SK-N-SH (cell line): ENCODE results near the gene ZFP36L1. TPM values are rescaled to one million over a fixed set of nuclear protein-coding genes. Genes with fewer than 3 reads are reported as not detected.
A peak's percentile ranks its signal among the peaks of the same experiment; 100 is the strongest.

Source experiments
- CTCF ChIA-PET: fragments of 300-600, 350-600 bp; formaldehyde crosslinking; extraction: SDS; loops from one replicate; lab custom pipeline; 2021; lab: Yijun Ruan, JAX
- POLR2A ChIA-PET: fragments of 350-600 bp; sonication (Branson Sonifier 250); formaldehyde crosslinking; extraction: SDS; loops from one replicate; lab custom pipeline; 2020; ENCODE audit warnings: antibody characterized with exemption, inconsistent platforms; lab: Yijun Ruan, JAX
- DNase-seq: peaks from one replicate; pipeline ENCODE4 v3.0.0; 2012
- H2AFZ ChIP-seq: fragments of 200-600 bp; sonication (generic); 2 replicates; pipeline ENCODE4 v1.8.1; 2016; ENCODE audit warnings: antibody characterized with exemption, mild to moderate bottlenecking, low read depth
- H3F3A ChIP-seq: fragments of 200-600 bp; sonication (generic); replicated peaks from 2 replicates; pipeline ENCODE3; 2016; ENCODE audit warnings: antibody characterized with exemption, mild to moderate bottlenecking; ENCODE audit not compliant: insufficient read depth
- H3K27ac ChIP-seq, 2 experiments: fragments of 200-500 bp in 1 of 2; fragments of 200-600 bp in 1 of 2; sonication (Bioruptor generic) in 1 of 2; sonication (generic), shearing (Covaris generic) in 1 of 2; 2 replicates each; pipeline versions ENCODE4 v1.5.1 to v1.6.1; 2014 to 2016; ENCODE audit warnings: low read depth in 2 of 2, inconsistent platforms in 1 of 2, low read length in 1 of 2, mild to moderate bottlenecking in 1 of 2, mixed read lengths in 1 of 2
- H3K27me3 ChIP-seq: fragments of 200-600 bp; sonication (generic), shearing (Covaris generic); 2 replicates; pipeline ENCODE4 v1.6.1; 2016; ENCODE audit warnings: mixed run types; ENCODE audit not compliant: insufficient read depth
- H3K36me3 ChIP-seq, 2 experiments: fragments of 200-500 bp in 1 of 2; fragments of 200-600 bp in 1 of 2; sonication (Bioruptor generic) in 1 of 2; sonication (generic) in 1 of 2; replicated peaks in 1 of 2; 2 replicates each; pipeline versions ENCODE3 to v1.5.1; 2014 to 2016; ENCODE audit warnings: low read length in 1 of 2, mild to moderate bottlenecking in 1 of 2; ENCODE audit not compliant: insufficient read depth in 2 of 2, control insufficient read depth in 1 of 2
- H3K4me1 ChIP-seq, 2 experiments: fragments of 200-500 bp in 1 of 2; fragments of 200-600 bp in 1 of 2; sonication (Bioruptor generic) in 1 of 2; sonication (generic), shearing (Covaris generic) in 1 of 2; 2 replicates each; pipeline versions ENCODE4 v1.5.1 to v1.6.1; 2014 to 2016; ENCODE audit warnings: low read depth in 1 of 2, low read length in 1 of 2, mixed run types in 1 of 2; ENCODE audit not compliant: insufficient read depth in 2 of 2, control insufficient read depth in 1 of 2
- H3K4me2 ChIP-seq: fragments of 200-600 bp; sonication (generic), shearing (Covaris generic); 2 replicates; pipeline ENCODE4 v1.6.1; 2017; ENCODE audit warnings: mixed run types
- H3K4me3 ChIP-seq, 2 experiments: fragments of 200-500 bp in 1 of 2; fragments of 200-600 bp in 1 of 2; sonication (Bioruptor generic) in 1 of 2; sonication (generic), shearing (Covaris generic) in 1 of 2; 2 replicates each; pipeline versions ENCODE4 v1.5.1 to v1.8.1; 2014 to 2016; ENCODE audit warnings: low read depth in 2 of 2, inconsistent platforms in 1 of 2, low read length in 1 of 2, mild to moderate bottlenecking in 1 of 2, mixed read lengths in 1 of 2, moderate library complexity in 1 of 2
- H3K79me2 ChIP-seq: fragments of 200-600 bp; sonication (generic); 2 replicates; pipeline ENCODE4 v1.8.1; 2017; ENCODE audit warnings: mild to moderate bottlenecking; ENCODE audit not compliant: insufficient read depth
- H3K9ac ChIP-seq: fragments of 200-600 bp; sonication (generic); 2 replicates; pipeline ENCODE4 v1.6.1; 2017; ENCODE audit warnings: mixed run types
- H3K9me2 ChIP-seq: fragments of 200-600 bp; sonication (generic); 2 replicates; pipeline ENCODE4 v1.6.1; 2017; ENCODE audit warnings: mixed run types
- H3K9me3 ChIP-seq: fragments of 200-600 bp; sonication (generic); 2 replicates; pipeline ENCODE4 v1.6.1; 2017; ENCODE audit warnings: mixed run types, mild to moderate bottlenecking, moderate library complexity
- H4K20me1 ChIP-seq: fragments of 200-600 bp; sonication (generic); 2 replicates; pipeline ENCODE4 v1.6.1; 2017; ENCODE audit warnings: mild to moderate bottlenecking, mixed run types; ENCODE audit not compliant: insufficient read depth
- CHD2 ChIP-seq: fragments of 150-350 bp; IDR thresholded peaks from 2 replicates; pipeline ENCODE4 v1.6.1; 2018; ENCODE audit warnings: low read length; ENCODE audit not compliant: partially characterized antibody
- ELF1 ChIP-seq: IDR thresholded peaks from 2 replicates; pipeline ENCODE4 v1.4.0; 2012
- EZH2phosphoT487 ChIP-seq: fragments of 200-600 bp; sonication (generic); IDR thresholded peaks from 2 replicates; pipeline ENCODE4 v1.6.1; 2017; ENCODE audit warnings: low read depth, mixed run types, mild to moderate bottlenecking, antibody characterized with exemption, moderate library complexity, borderline replicate concordance
- FOSL2 ChIP-seq: IDR thresholded peaks from 2 replicates; pipeline ENCODE4 v1.4.0; 2012; ENCODE audit warnings: low read depth, mild to moderate bottlenecking, moderate library complexity, borderline replicate concordance
- FOXM1 ChIP-seq: IDR thresholded peaks from 2 replicates; pipeline ENCODE4 v1.4.0; 2012; ENCODE audit warnings: low read depth, mild to moderate bottlenecking
- GATA2 ChIP-seq: sonication (generic); formaldehyde crosslinking; IDR thresholded peaks from 2 replicates; pipeline ENCODE4 v1.5.0; 2020; ENCODE audit warnings: mild to moderate bottlenecking, missing genetic modification reagents
- JUND ChIP-seq: IDR thresholded peaks from 2 replicates; pipeline ENCODE4 v1.4.0; 2012
- MEF2A ChIP-seq: IDR thresholded peaks from 2 replicates; pipeline ENCODE4 v1.4.0; 2012; ENCODE audit warnings: low read depth, borderline replicate concordance
- NFIC ChIP-seq: IDR thresholded peaks from 2 replicates; pipeline ENCODE4 v1.4.0; 2012; ENCODE audit warnings: borderline replicate concordance
- NRF1 ChIP-seq: IDR thresholded peaks from 2 replicates; pipeline ENCODE4 v1.6.1; 2012; ENCODE audit warnings: low read depth, mild to moderate bottlenecking, low read length
- POLR2AphosphoS5 ChIP-seq: IDR thresholded peaks from 2 replicates; pipeline ENCODE4 v1.6.1; 2012; ENCODE audit warnings: low read depth, low read length
- RAD21 ChIP-seq: IDR thresholded peaks from 2 replicates; pipeline ENCODE4 v1.6.1; 2012; ENCODE audit warnings: mild to moderate bottlenecking, low read length
- RCOR1 ChIP-seq: fragments of 150-350 bp; IDR thresholded peaks from 2 replicates; pipeline ENCODE4 v1.6.1; 2017; ENCODE audit warnings: antibody characterized with exemption, low read length
- RFX5 ChIP-seq: IDR thresholded peaks from 2 replicates; pipeline ENCODE4 v1.6.1; 2012; ENCODE audit warnings: mild to moderate bottlenecking, improper control_type of control experiment, low read length
- SIN3A ChIP-seq: IDR thresholded peaks from 2 replicates; pipeline ENCODE4 v1.6.1; 2012; ENCODE audit warnings: low read depth, mild to moderate bottlenecking, low read length, moderate library complexity, borderline replicate concordance
- SMC3 ChIP-seq: IDR thresholded peaks from 2 replicates; pipeline ENCODE4 v1.6.1; 2012; ENCODE audit warnings: low read depth, low read length, improper control_type of control experiment
- TAF1 ChIP-seq: IDR thresholded peaks from 2 replicates; pipeline ENCODE4 v1.6.1; 2012; ENCODE audit warnings: low read depth, mild to moderate bottlenecking, low read length, moderate library complexity, borderline replicate concordance
- TCF12 ChIP-seq: IDR thresholded peaks from 2 replicates; pipeline ENCODE4 v1.4.0; 2012
- YY1 ChIP-seq: IDR thresholded peaks from 2 replicates; pipeline ENCODE4 v1.4.0; 2012; ENCODE audit warnings: low read depth, mild to moderate bottlenecking
- WGBS: methylation state at CpG from one replicate; pipeline ENCODE4 v1.1.6; 2017; ENCODE audit warnings: low lambda C conversion rate; 5-methylcytosine and 5-hydroxymethylcytosine counted together
- polyA plus RNA-seq, 3 experiments: library from polyadenylated mRNA; depleted of rRNA; stranded (reverse); fragments of >200 nt; gene quantifications; 2 replicates each; pipeline ENCODE4 v1.2.3, GENCODE V29; 2012
- TF ChIP-seq, protein P1 (sequence below): IDR thresholded peaks from 2 replicates; pipeline ENCODE4 v1.4.0; 2012; ENCODE audit warnings: low read depth, borderline replicate concordance
- TF ChIP-seq, protein P2 (sequence below): fragments of 200-600 bp; sonication (generic); IDR thresholded peaks from 2 replicates; pipeline ENCODE4 v1.6.1; 2017; ENCODE audit warnings: antibody characterized with exemption, mild to moderate bottlenecking, moderate library complexity
- TF ChIP-seq, protein P3 (sequence below): IDR thresholded peaks from 2 replicates; pipeline ENCODE4 v1.4.0; 2012; ENCODE audit warnings: low read depth, borderline replicate concordance

The ZFP36L1 gene
- polyA plus RNA-seq, 1 of the 3 experiments (the other 2 are of a cell fraction): 16.5 TPM

DNA sequence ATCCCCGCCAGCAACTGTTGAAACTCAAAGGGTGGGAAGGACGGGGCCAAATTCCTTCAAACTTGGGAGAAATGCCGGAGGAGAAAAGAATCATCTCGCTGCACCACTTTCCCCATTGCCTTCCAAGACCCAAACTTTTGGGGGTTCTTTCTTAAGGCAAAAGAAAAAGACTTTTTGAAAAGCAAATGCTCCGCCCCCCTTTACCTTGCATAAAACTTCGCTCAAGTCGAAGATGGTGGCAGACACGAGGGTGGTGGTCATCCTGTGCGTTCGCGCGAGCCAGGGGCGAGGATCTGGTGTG is 239 bp downstream of the ZFP36L1 start:
- ChIA-PET CTCF (interaction anchor here (1.3 to 1.6 kb wide), 2 partner anchors 24 to 137 kb away, joined by 3 to 5 read pairs; no protein-coding TSS in a partner anchor), POLR2A (no interaction called here)
- Histone ChIP-seq H3K27ac (peak overlapping the region; percentile 68 to 99), H3K36me3 (peaks cover 3% of the 10 kb centered on the region in 2 experiments), H3K9me2 (no peaks in the 10 kb centered on the region), H4K20me1 (no peaks in the 10 kb centered on the region), H3F3A (peaks cover 53% of the 10 kb centered on the region), H3K9ac (peak overlapping the region; percentile 44; the same call in 1 of the 2 replicates), H3K9me3 (no peaks in the 10 kb centered on the region), H3K4me1 (peaks cover 10 to 29% of the 10 kb centered on the region in 2 experiments), H3K79me2 (peaks cover 25% of the 10 kb centered on the region), H2AFZ (no peak overlapping the region), H3K4me2 (peak overlapping the region; percentile 21; the same call in 1 of the 2 replicates), H3K27me3 (no peaks in the 10 kb centered on the region), H3K4me3 (peak overlapping the region; percentile 37 to 52; a peak in 3 of 4 replicates)
- DNase-seq: no peak
- TF ChIP-seq, protein P1, sequence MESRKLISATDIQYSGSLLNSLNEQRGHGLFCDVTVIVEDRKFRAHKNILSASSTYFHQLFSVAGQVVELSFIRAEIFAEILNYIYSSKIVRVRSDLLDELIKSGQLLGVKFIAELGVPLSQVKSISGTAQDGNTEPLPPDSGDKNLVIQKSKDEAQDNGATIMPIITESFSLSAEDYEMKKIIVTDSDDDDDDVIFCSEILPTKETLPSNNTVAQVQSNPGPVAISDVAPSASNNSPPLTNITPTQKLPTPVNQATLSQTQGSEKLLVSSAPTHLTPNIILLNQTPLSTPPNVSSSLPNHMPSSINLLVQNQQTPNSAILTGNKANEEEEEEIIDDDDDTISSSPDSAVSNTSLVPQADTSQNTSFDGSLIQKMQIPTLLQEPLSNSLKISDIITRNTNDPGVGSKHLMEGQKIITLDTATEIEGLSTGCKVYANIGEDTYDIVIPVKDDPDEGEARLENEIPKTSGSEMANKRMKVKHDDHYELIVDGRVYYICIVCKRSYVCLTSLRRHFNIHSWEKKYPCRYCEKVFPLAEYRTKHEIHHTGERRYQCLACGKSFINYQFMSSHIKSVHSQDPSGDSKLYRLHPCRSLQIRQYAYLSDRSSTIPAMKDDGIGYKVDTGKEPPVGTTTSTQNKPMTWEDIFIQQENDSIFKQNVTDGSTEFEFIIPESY: no peak
- no peak for TF ChIP-seq TAF1
- TF ChIP-seq MEF2A: no peak
- TF ChIP-seq CHD2: no peak
- no peak for TF ChIP-seq SIN3A
- no peak for TF ChIP-seq GATA2
- no peak for TF ChIP-seq SMC3
- TF ChIP-seq RCOR1: no peak
- TF ChIP-seq NRF1: no peak
- no peak for TF ChIP-seq NFIC
- WGBS: 82% methylated on average over 13 of the region's 13 CpGs

DNA sequence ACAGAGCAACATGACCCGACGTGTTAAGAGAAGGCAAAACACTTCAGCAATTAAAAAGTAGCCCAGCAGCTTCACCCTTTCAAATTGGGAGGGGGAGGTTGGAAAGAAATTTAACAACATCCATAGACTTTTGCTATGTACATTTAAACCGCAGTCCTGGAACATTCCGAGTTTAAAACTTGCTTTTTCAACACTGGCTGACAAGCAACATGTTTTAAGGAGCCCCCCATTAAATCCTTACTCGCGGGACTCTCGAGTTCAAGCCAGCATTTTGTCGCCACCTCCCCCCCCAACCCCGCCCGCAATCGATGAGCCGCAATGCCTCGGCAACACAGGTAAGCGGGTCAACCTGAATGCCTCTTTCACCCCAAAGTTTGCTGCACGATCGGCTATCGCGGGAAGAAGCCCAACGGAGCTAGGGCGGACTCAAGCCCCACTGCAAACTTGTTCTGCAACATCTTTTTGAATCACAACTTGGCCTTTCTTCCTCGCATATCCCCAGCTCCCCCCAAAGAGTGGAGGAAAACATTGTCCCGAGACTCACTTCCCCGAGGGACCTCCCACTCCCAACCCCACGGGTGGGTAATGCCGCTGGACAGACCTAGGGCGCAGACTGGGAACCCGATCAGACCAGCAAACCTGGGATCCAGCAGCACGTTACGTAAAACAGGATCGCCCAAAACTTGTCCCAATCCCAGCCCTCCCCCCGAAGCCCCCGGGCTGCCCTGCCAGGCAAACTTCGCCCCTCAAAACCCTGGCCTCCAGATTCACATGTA is 777 bp downstream of the ZFP36L1 start:
- no peaks in the 10 kb centered on the region for H3K27me3 ChIP-seq
- POLR2A ChIA-PET: no interaction called here
- H2AFZ ChIP-seq: no peak overlapping the region
- peaks cover 10 to 29% of the 10 kb centered on the region in 2 experiments for H3K4me1 ChIP-seq
- CTCF ChIA-PET: interaction anchor here (1.1 to 10.4 kb wide), 7 partner anchors 18 to 551 kb away, joined by 3 to 160 read pairs (median 3); no protein-coding TSS in a partner anchor
- peak overlapping the region; percentile 44; the same call in 1 of the 2 replicates for H3K9ac ChIP-seq
- H3K36me3 ChIP-seq: peaks cover 3% of the 10 kb centered on the region in 2 experiments
- peak overlapping the region; percentile 68 for H3K4me2 ChIP-seq
- no peaks in the 10 kb centered on the region for H4K20me1 ChIP-seq
- no peaks in the 10 kb centered on the region for H3K9me3 ChIP-seq
- H3K4me3 ChIP-seq: peak overlapping the region; percentile 46 to 52; a peak in 3 of 4 replicates
- H3K79me2 ChIP-seq: peaks cover 25% of the 10 kb centered on the region
- H3F3A ChIP-seq: peaks cover 54% of the 10 kb centered on the region
- 73% methylated on average over 32 of the region's 33 CpGs for WGBS
- no peak for DNase-seq
- H3K9me2 ChIP-seq: no peaks in the 10 kb centered on the region
- peak overlapping the region; percentile 68 to 99 for H3K27ac ChIP-seq
- TF ChIP-seq CHD2 (no peak), NFIC (no peak), RFX5 (no peak), FOSL2 (no peak), EZH2phosphoT487 (no peak), YY1 (no peak), RAD21 (no peak), TCF12 (no peak), ELF1 (no peak), SMC3 (no peak), JUND (no peak), FOXM1 (no peak), MEF2A (no peak), POLR2AphosphoS5 (no peak)
- TF ChIP-seq, protein P1: no peak
- TF ChIP-seq, protein P2, sequence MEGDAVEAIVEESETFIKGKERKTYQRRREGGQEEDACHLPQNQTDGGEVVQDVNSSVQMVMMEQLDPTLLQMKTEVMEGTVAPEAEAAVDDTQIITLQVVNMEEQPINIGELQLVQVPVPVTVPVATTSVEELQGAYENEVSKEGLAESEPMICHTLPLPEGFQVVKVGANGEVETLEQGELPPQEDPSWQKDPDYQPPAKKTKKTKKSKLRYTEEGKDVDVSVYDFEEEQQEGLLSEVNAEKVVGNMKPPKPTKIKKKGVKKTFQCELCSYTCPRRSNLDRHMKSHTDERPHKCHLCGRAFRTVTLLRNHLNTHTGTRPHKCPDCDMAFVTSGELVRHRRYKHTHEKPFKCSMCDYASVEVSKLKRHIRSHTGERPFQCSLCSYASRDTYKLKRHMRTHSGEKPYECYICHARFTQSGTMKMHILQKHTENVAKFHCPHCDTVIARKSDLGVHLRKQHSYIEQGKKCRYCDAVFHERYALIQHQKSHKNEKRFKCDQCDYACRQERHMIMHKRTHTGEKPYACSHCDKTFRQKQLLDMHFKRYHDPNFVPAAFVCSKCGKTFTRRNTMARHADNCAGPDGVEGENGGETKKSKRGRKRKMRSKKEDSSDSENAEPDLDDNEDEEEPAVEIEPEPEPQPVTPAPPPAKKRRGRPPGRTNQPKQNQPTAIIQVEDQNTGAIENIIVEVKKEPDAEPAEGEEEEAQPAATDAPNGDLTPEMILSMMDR: no peak
- TF ChIP-seq, protein P3, sequence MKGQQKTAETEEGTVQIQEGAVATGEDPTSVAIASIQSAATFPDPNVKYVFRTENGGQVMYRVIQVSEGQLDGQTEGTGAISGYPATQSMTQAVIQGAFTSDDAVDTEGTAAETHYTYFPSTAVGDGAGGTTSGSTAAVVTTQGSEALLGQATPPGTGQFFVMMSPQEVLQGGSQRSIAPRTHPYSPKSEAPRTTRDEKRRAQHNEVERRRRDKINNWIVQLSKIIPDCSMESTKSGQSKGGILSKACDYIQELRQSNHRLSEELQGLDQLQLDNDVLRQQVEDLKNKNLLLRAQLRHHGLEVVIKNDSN: no peak
